Measurements from ENCODE around the gene FAM186B.

Gene FAM186B

DNA sequence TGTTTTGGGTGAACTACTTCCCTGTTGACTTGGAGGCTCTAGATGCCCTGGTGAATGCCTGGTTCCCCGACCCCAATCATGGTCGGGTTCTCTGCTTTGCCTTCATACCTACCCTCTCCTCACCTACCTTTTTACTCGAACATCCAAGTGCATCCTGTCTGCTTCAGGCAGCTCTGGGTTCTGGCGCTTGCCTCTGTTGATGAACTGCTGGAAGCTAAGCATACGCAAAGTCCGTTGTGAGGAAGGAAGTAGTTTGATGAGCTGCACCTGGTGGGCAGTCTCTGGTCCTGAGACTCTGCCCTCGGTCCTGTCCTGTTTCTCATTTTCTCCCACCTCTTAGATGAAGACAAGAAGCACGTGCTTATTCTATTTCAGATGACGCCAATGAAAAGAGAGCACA, 53.0 kb downstream of the FAM186B start:
- Histone ChIP-seq H3K9me3 (ENCODE audit: severe bottlenecking) (no peaks in the 10 kb centered on the region), H3K4me3 (ENCODE audit: low read depth, low read length) (no peak overlapping the region), H3K27me3 (ENCODE audit: insufficient read depth, low read depth, severe bottlenecking) (no peaks in the 10 kb centered on the region), H3K36me3 (peaks cover 17% of the 10 kb centered on the region), H3K27ac (no peak overlapping the region)
- DNase-seq, result no peak
- TF ChIP-seq CTCF (IDR thresholded peaks at IDR 0.05; ENCODE audit: low read depth, low read length), result no peak

DNA sequence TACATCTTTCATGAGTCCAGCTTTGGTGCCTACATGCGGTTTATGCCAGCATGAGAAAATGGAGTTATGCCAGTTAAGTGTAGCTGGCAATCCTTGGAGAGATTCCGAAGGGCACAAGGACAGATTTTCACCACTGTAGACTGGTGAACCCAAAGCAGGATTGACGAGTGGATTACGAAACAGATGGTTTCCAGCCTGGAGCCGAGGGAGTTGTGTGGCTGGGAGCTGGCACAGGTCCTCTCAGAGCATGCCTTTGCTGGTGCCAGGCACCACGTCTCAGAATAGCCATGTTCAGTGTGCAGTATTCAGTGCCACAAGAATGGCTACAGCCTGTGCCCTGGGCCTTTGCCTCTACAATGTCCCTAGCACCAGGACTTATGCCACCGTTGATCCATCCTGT, 53.4 kb downstream of the FAM186B start:
- TF ChIP-seq CTCF (IDR thresholded peaks at IDR 0.05; ENCODE audit: low read depth, low read length), result no peak
- H3K27me3 ChIP-seq (ENCODE audit: insufficient read depth, low read depth, severe bottlenecking), result no peaks in the 10 kb centered on the region
- peaks cover 13% of the 10 kb centered on the region for H3K36me3 ChIP-seq
- no peak for DNase-seq
- no peak overlapping the region for H3K27ac ChIP-seq
- no peaks in the 10 kb centered on the region for H3K9me3 ChIP-seq (ENCODE audit: severe bottlenecking)
- H3K4me3 ChIP-seq (ENCODE audit: low read depth, low read length), result no peak overlapping the region

DNA sequence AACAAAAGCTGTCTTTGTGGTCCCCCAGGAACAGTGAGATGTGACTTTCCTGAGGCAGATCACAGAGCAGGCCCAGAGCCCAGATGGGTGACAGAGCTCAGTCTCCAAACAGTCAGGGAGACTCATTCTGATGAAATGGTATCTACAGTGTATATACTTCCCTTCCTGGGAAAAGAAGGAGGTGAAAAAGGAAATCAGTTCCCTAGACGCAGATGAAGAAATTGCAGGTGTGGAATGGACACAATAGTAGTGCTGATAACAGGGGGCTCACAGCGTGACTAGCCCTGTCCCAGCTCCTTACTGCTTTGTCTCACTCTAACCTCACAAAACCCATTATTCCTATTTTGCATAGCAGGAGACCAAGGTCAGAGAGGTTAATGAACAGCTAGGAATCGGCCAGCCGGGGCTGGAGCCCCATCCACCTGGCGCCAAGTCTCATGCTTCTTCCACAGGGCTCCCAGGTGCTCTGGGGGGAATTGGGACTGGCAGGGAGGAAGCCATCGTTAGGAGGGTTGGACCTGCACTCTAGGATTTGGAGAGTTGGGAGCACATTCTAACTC, 54.7 kb downstream of the FAM186B start:
- Histone ChIP-seq H3K27me3 (ENCODE audit: insufficient read depth, low read depth, severe bottlenecking) (no peaks in the 10 kb centered on the region), H3K4me3 (ENCODE audit: low read depth, low read length) (no peak overlapping the region), H3K36me3 (peaks cover under 1% of the 10 kb centered on the region), H3K9me3 (ENCODE audit: severe bottlenecking) (no peaks in the 10 kb centered on the region), H3K27ac (no peak overlapping the region)
- DNase-seq, result no peak
- TF ChIP-seq CTCF (IDR thresholded peaks at IDR 0.05; ENCODE audit: low read depth, low read length), result no peak

GRCh38 chr12:49549735-49550692, 55.4 kb downstream of the FAM186B start:
- no peak for DNase-seq
- no peak for TF ChIP-seq CTCF (IDR thresholded peaks at IDR 0.05; ENCODE audit: low read depth, low read length)
- H3K4me3 ChIP-seq (ENCODE audit: low read depth, low read length), result no peak overlapping the region
- no peaks in the 10 kb centered on the region for H3K36me3 ChIP-seq
- no peaks in the 10 kb centered on the region for H3K27me3 ChIP-seq (ENCODE audit: insufficient read depth, low read depth, severe bottlenecking)
- H3K9me3 ChIP-seq (ENCODE audit: severe bottlenecking), result no peaks in the 10 kb centered on the region
- H3K27ac ChIP-seq, result no peak overlapping the region

DNA sequence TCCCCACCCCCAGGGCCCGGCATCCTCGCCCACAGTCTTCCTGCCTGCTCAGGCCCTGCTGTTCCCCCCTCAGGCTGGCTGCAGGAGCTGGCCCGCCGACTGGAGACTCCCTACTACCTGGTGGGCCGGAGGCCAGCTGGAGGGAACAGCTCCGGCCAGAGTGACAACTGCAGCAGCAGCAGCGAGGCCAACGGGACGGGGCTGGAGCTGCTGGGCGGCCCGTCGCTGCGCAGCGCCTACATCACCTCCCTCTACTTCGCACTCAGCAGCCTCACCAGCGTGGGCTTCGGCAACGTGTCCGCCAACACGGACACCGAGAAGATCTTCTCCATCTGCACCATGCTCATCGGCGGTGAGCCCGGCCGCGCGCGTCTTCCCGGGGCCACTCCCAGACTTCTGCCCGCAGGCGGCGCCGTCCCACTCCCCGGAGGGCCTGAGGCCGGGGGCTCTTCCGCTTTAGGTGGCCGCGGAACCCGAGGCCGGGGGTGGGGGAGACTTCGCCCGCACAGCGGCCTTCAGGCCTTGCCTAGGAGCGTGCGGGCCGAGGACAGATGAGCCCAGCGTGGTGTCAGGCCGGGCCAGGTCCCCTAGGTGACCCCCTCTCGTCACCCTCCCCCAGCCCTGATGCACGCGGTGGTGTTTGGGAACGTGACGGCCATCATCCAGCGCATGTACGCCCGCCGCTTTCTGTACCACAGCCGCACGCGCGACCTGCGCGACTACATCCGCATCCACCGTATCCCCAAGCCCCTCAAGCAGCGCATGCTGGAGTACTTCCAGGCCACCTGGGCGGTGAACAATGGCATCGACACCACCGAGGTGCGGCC, 56.4 kb downstream of the FAM186B start:
- no peak for DNase-seq
- Histone ChIP-seq H3K36me3 (no peaks in the 10 kb centered on the region), H3K9me3 (ENCODE audit: severe bottlenecking) (no peaks in the 10 kb centered on the region), H3K27ac (no peak overlapping the region), H3K4me3 (ENCODE audit: low read depth, low read length) (no peak overlapping the region), H3K27me3 (ENCODE audit: insufficient read depth, low read depth, severe bottlenecking) (no peaks in the 10 kb centered on the region)
- TF ChIP-seq CTCF (IDR thresholded peaks at IDR 0.05; ENCODE audit: low read depth, low read length), result no peak

Data from WERI-Rb-1 (cell line).